ENCODE data around the gene NCAPH2.

GRCh38 chr22:50506611-50507420 is 1.2 kb upstream of the NCAPH2 start:
- TF ChIP-seq POLR2A (IDR thresholded peaks at IDR 0.05) = no peak
- TF ChIP-seq CTCF (IDR thresholded peaks at IDR 0.05) = no peak
- TF ChIP-seq EP300 (IDR thresholded peaks at IDR 0.05) = no peak
